Stomach (tissue), 9 donors: ENCODE results near the gene ARHGAP21. TPM values are rescaled to one million over a fixed set of nuclear protein-coding genes. Genes with fewer than 3 reads are reported as not detected.

Experiments
- DNase-seq, 2 donors: peaks; one replicate each; pipeline versions ENCODE4 v3.0.0 to v3.0.0-alpha.2; 2013 to 2019
- H3K27ac ChIP-seq, 5 donors: fragments of 200-600 bp in 4 of 5; sonication (generic) in 4 of 5; one replicate each; pipeline ENCODE4 v1.5.1; 2013 to 2019; ENCODE audit warnings: mild to moderate bottlenecking in 1 of 5, moderate library complexity in 1 of 5
- H3K27me3 ChIP-seq, 3 donors: fragments of 200-600 bp; sonication (generic); one replicate each; pipeline ENCODE4 v1.5.1; 2017 to 2019; ENCODE audit warnings: mixed run types in 1 of 3
- H3K36me3 ChIP-seq, 4 donors: fragments of 200-600 bp; sonication (generic); 1 replicate in 3 of 4; 2 replicates in 1 of 4; pipeline ENCODE4 v1.5.1; 2016 to 2019
- H3K4me1 ChIP-seq, 4 donors: fragments of 200-600 bp; sonication (generic); one replicate each; pipeline ENCODE4 v1.5.1; 2016 to 2019
- H3K4me3 ChIP-seq, 4 donors: fragments of 200-600 bp; sonication (generic) in 3 of 4; one replicate each; pipeline ENCODE4 v1.5.1; 2016 to 2019; ENCODE audit warnings: mild to moderate bottlenecking in 1 of 4
- H3K9me3 ChIP-seq, 4 donors: fragments of 200-600 bp; sonication (generic); one replicate each; pipeline ENCODE4 v1.5.1; 2016 to 2019
- EP300 ChIP-seq: sonication (generic); formaldehyde crosslinking; IDR thresholded peaks from one replicate; pipeline ENCODE4 v1.6.1; 2017; ENCODE audit warnings: antibody characterized with exemption
- POLR2A ChIP-seq, 4 donors: fragments of 450-650 bp; IDR thresholded peaks; one replicate each; pipeline ENCODE4 v1.6.1; 2016; ENCODE audit warnings: antibody characterized with exemption in 4 of 4, control low read depth in 2 of 4, mild to moderate bottlenecking in 1 of 4, moderate library complexity in 1 of 4
- POLR2AphosphoS5 ChIP-seq, 3 donors: sonication (generic); formaldehyde crosslinking; IDR thresholded peaks; one replicate each; pipeline ENCODE4 v1.6.1; 2016; ENCODE audit warnings: antibody characterized with exemption in 3 of 3
- WGBS, 5 donors: extraction: QIAGEN DNeasy Blood & Tissue Kit in 3 of 5; methylation state at CpG; one replicate each; pipeline versions ENCODE4 v1.1.5 to v1.1.7; 2013 to 2018; 5-methylcytosine and 5-hydroxymethylcytosine counted together
- intact Hi-C: fragments of 100-400 bp; cut with DNase I; formaldehyde crosslinking; loops from one replicate; pipeline ENCODE4 v1.15.1; 2023; ENCODE audit warnings: low total_unique reads
- polyA plus RNA-seq, 3 donors: library from polyadenylated mRNA; stranded (reverse); fragments of 200-250 nt; gene quantifications; one replicate each; pipeline ENCODE4 v1.2.3, GENCODE V29; 2013
- total RNA-seq, 5 donors: library from RNA; depleted of rRNA; stranded (reverse); fragments of >200 nt; gene quantifications; one replicate each; pipeline versions ENCODE4 v1.1.0 to v1.2.3, GENCODE V29; 2014 to 2016
- TF ChIP-seq, protein P1 (sequence below), 7 experiments: fragments of 450-650 bp in 4 of 7; fragments of 200-600 bp in 3 of 7; sonication (generic) in 3 of 7; IDR thresholded peaks; one replicate each; pipeline ENCODE4 v1.5.1; 2016 to 2019; ENCODE audit warnings: antibody characterized with exemption in 7 of 7, control low read depth in 2 of 7, mild to moderate bottlenecking in 1 of 7
- donor health status: healthy with polysubstance abuse.
- donor health status: Bipolar disorder and iron deficiency.
- donor health status: healthy.

The ARHGAP21 gene
- total and polyA plus RNA-seq, 8 donors, result 12.7 to 166 (median 52.8) TPM

DNA sequence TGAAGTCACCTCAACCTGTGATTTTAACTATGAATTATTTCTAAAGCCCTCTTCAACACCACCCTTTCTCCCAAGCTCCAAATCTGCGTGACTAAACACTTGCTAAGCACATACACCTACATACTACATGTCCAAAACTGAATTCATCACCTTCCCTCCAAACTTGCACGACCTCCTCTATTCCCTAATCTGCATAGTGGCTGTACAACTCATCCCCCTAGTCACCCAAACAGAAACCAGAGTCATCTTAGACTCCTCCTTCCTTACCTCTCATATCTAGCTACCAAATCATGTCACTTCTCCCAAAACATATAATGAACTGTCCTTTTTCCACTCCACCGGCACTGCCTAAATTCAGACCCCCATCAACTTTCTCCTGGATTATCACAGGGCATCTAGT, 16.2 kb downstream of the ARHGAP21 start:
- no peak overlapping the region for H3K27ac ChIP-seq
- no peak for DNase-seq
- H3K4me3 ChIP-seq, result no peak overlapping the region
- TF ChIP-seq, protein P1, sequence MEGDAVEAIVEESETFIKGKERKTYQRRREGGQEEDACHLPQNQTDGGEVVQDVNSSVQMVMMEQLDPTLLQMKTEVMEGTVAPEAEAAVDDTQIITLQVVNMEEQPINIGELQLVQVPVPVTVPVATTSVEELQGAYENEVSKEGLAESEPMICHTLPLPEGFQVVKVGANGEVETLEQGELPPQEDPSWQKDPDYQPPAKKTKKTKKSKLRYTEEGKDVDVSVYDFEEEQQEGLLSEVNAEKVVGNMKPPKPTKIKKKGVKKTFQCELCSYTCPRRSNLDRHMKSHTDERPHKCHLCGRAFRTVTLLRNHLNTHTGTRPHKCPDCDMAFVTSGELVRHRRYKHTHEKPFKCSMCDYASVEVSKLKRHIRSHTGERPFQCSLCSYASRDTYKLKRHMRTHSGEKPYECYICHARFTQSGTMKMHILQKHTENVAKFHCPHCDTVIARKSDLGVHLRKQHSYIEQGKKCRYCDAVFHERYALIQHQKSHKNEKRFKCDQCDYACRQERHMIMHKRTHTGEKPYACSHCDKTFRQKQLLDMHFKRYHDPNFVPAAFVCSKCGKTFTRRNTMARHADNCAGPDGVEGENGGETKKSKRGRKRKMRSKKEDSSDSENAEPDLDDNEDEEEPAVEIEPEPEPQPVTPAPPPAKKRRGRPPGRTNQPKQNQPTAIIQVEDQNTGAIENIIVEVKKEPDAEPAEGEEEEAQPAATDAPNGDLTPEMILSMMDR (IDR thresholded peaks at IDR 0.05), result no peak
- TF ChIP-seq POLR2A (IDR thresholded peaks at IDR 0.05), result no peak
- TF ChIP-seq POLR2AphosphoS5 (IDR thresholded peaks at IDR 0.05), result no peak
- TF ChIP-seq EP300, result no peak
- WGBS, 5 donors, result 73 to 81% (median 78%) methylated on average over 3 of the region's 3 CpGs
- H3K36me3 ChIP-seq, result no peaks in the 10 kb centered on the region
- intact Hi-C loops, result no loop called here
- H3K4me1 ChIP-seq, result peaks cover 32 to 77% (median 51%) of the 10 kb centered on the region in 4 donors
- H3K27me3 ChIP-seq, result no peaks in the 10 kb centered on the region
- H3K9me3 ChIP-seq, result no peaks in the 10 kb centered on the region

DNA sequence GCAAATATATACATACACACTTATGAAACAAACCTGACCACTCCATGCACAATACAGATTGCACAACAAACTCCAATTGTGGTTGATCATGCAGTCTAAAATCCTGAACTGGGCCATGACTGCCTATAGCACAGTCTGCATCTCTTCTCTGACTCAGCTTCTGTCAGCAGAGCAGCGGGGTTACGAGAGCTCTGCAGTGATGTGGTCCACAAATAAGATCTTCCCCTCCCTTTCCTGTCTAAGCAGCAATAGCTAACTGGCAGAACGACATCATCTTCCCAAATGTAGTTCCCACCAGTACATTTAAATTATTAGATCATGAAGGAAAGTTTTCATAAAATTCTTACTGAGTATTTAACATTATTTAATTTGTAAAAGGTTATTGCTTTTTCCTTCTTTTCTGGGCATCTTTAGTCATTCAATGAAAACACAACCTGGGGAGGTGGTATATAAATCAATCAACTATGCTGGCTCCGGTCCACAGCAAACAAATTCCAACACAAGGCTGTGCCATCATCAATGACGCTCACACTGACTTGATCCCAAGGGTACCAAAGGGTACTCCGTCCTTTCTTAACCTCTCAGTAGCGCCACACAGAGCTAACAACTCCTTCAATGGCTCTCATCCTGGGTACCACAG, 17.1 kb downstream of the ARHGAP21 start:
- H3K4me3 ChIP-seq, result no peak overlapping the region
- H3K4me1 ChIP-seq, result peaks cover 25 to 71% (median 50%) of the 10 kb centered on the region in 4 donors
- 41 to 58% (median 45%) methylated on average over 7 of the region's 7 CpGs for WGBS, 5 donors
- intact Hi-C loops, result no loop called here
- H3K27me3 ChIP-seq, result no peaks in the 10 kb centered on the region
- peak in 1 of 2 donors; percentile 69 for DNase-seq
- no peaks in the 10 kb centered on the region for H3K9me3 ChIP-seq
- TF ChIP-seq POLR2AphosphoS5 (IDR thresholded peaks at IDR 0.05), result peak in 2 of 3 donors; percentile 8 to 57
- TF ChIP-seq, protein P1 (IDR thresholded peaks at IDR 0.05), result no peak
- H3K36me3 ChIP-seq, result no peaks in the 10 kb centered on the region
- peak overlapping the region in 1 of 5 donors; percentile 31 for H3K27ac ChIP-seq

DNA sequence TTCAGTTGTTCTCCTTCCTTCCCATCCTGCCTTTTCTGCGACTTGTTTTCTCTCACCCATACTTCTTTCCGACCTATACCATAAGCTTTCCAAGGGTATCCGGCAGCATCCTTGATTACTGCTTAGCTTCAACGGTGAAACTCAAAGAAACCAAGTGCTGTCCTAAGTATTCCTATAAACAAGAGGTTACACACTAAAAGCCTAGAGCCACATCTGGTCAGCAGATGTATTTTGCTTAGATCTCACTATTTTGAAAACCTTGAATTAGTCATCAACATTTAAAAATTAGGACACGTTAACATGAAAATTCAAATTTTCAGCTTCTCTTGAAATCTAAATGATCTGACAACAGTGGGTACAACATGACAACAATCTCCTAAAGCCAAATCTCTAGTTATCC, 20.0 kb downstream of the ARHGAP21 start:
- no peak for DNase-seq
- Histone ChIP-seq H3K27me3 (no peaks in the 10 kb centered on the region), H3K4me1 (peaks cover 25 to 65% (median 47%) of the 10 kb centered on the region in 4 donors), H3K9me3 (no peaks in the 10 kb centered on the region), H3K36me3 (no peaks in the 10 kb centered on the region), H3K27ac (no peak overlapping the region), H3K4me3 (no peak overlapping the region)
- TF ChIP-seq POLR2A (IDR thresholded peaks at IDR 0.05) (no peak), EP300 (no peak), POLR2AphosphoS5 (IDR thresholded peaks at IDR 0.05) (no peak)
- TF ChIP-seq, protein P1 (IDR thresholded peaks at IDR 0.05), result no peak
- intact Hi-C loops, result no loop called here
- WGBS, 5 donors, result 78 to 88% (median 87%) methylated on average over 5 of the region's 5 CpGs

DNA sequence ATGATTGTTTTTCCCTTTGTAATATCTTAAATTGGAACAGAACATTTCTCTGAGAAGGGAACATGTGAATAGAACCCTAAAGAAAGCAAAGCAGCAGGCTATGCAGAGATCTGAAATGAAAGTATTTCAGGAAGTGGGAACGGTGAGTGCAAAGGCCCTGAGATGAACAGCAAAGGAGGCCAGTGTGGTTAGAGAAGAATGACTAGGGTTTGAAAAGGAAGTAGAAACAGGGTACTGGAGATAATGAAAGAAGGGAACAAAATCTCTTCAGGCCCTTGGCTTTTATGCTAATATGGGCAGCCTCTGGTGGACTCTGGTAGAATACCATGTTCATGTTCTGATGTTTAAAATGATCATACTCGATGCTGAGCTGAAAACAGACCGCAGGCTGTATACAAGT, 22.2 kb downstream of the ARHGAP21 start:
- H3K27me3 ChIP-seq, result no peaks in the 10 kb centered on the region
- H3K4me3 ChIP-seq, result no peak overlapping the region
- peaks cover 9 to 58% (median 28%) of the 10 kb centered on the region in 4 donors for H3K4me1 ChIP-seq
- intact Hi-C loops, result no loop called here
- no peaks in the 10 kb centered on the region for H3K9me3 ChIP-seq
- WGBS, 5 donors, result 79 to 88% (median 84%) methylated on average over 3 of the region's 3 CpGs
- no peak for DNase-seq
- H3K36me3 ChIP-seq, result no peaks in the 10 kb centered on the region
- H3K27ac ChIP-seq, result no peak overlapping the region
- no peak for TF ChIP-seq POLR2AphosphoS5 (IDR thresholded peaks at IDR 0.05)
- no peak for TF ChIP-seq EP300
- TF ChIP-seq POLR2A (IDR thresholded peaks at IDR 0.05), result no peak
- TF ChIP-seq, protein P1 (IDR thresholded peaks at IDR 0.05), result no peak
